Urothelium cell line (cell line): ENCODE data around the gene INSYN2A.

Source experiments
- DNase-seq: peaks from one replicate; pipeline ENCODE4 v3.0.0; 2011; ENCODE audit warnings: low spot score, mixed read lengths
- FAIRE-seq: peaks from 2 replicates; lab custom pipeline; 2011; peaks lifted over from hg19 to GRCh38; lab: Jason Lieb, UNC

The INSYN2A gene, protein sequence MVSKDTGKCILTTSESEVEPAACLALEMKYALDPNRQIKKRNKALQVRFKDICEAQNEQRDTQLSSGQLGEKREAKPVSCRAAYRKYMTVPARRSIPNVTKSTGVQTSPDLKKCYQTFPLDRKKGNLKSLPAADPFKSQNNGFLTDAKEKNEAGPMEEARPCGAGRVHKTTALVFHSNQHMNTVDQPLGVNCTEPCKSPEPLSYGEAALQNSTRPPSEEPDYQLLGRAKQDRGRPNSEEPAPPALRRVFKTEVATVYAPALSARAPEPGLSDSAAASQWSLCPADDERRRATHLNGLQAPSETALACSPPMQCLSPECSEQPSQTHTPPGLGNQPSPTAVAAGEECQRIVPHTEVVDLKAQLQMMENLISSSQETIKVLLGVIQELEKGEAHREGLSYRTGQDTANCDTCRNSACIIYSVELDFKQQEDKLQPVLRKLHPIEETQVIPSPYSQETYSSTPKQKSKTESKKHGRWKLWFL

DNA sequence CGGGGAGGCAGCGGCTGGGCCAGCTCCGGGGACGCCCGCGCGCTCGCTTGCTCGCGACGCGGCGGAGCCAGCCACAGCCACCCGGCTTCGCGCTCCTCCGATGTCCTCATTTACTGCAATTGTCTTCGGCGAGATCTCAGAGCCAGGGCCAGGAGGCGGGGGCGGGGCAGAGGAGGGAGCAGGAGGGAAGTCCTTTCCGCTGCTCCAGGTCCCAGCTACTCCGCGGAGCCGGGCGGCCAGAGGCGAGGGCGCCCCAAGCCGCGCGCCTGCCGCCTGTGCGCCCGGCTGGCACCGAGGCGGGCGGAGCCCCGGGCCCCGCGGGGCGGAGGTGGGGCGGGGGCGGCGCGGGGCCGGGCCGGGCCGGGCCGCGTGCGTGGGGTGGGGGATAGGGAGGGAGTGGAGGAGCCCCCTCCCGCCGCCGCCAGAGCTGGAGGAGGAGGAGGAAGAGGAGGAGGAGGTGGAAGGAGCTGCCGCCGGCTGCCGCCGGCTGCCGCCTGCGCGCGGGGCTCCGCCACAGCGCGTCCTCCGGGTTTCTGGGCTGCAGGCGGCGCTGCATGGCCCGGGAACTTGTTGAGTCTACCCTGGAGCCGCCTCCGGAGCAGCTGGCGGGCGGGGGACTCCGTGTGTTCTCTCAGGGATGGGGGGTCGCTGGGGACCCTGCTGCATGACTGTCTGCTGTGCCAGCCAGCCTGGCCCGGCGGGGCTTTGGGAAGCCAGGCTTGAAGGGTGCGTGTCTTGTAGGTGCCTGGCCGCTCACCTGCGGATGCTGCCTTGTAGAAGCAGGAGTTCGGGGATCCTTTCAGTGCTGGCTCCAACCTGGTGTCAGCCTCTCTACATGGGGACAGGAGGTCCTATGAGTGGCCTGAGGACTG lies at the start of gene INSYN2A:
INSYN2A (minus strand) TSS at position 310 of the 872 bp plus-strand sequence. CDS start 20,196 bp downstream, outside the sequence.
- FAIRE-seq: no peak
- DNase-seq: peak; percentile 70

DNA sequence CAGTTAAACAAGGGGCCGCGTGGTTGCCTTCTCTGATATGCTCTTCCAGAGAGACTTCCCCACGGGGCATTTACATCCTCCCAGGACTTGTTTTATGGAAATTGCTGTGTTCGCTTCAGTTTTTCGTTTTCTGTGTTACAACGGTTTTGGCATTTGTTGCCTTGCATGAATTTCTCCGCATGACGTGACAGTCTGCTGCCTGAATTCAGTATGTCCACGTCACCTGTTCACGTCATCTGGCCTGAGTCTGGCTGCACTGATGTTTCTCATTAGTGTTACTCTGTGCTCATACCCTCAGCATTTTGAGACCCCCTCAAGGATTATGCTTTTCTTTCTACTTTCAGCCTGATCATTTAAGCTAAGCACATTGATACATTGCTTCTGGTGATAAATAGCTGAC lies 49.1 kb upstream of the INSYN2A start:
- no peak for FAIRE-seq
- DNase-seq: no peak

DNA sequence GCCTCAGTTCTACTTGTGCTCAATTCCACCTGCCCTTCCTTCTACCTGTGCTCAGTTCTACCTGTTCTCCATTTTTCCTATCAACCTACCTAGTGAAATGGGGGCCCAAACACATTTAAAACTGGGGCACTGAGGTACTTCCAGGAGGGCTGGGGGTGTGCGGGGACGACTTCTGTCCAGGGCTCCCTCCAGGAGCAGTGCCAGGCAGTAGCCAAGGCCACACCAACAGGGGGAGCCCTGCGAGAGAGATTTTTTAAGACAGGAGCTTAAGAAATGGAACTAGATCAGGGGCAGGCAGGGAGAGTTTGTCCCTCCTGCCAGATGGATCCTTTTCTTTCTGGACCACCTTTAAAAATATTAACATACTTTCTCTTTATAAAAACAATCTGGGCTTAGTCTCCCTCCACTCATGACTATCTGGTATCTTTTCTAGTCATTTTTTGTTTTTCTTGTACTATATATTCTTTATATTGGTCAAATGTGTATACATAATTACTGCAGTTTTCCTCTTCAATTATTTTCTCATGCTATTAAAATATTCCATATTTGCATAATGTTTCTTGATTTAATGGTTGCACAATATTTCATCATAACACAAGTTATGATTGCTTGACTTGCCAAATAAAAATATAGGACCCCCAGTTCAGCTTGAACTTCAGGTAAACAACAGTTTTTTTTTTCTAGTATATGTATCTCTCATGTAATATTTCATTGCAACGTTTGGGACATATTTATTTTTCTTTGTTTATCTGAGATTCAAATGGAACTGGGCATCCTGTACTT lies 47.3 kb upstream of the INSYN2A start:
- FAIRE-seq: no peak

DNA sequence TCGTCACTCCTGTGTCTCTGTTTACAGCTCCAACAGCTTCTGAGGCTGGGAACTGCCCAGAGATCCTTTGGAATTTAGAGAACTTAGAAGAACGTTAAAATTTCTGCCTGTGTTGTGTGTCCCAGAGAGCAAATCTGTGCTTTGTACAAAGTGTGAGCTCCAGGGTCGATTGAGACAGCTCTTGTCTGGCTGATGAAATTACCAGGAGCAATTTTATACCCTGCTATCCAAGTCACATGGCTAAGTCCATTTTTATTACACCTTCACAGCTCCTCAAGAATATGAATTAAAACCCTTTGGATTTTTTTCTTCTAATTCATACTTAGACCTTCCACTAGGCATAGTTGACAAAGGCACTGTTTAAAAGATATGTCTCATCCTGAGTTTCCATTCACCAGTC lies 46.5 kb upstream of the INSYN2A start:
- FAIRE-seq (no peak), DNase-seq (no peak)

More for the DNA sequence above, 47.3 kb upstream of the INSYN2A start:
- peak; percentile 40 for DNase-seq

DNA sequence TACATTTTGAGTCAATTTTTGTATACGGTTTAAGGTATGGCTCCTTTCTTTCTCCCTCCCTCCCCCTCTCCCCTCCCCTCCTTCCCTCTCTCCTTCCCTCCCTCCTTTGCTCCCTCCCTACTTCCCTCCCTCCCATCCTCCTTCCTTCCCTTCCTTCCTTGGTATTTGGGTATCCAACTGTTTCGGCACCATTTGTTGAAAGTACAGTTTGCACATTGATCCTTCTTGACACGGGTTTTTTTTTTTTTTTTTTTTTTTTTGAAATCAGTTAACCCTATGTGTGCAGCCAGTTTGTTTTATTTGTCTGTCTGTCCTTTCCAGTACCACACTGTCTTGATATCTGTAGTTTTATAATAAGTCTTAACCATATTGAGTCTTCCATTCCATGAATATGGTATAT lies 39.9 kb upstream of the INSYN2A start:
- DNase-seq (no peak), FAIRE-seq (no peak)

DNA sequence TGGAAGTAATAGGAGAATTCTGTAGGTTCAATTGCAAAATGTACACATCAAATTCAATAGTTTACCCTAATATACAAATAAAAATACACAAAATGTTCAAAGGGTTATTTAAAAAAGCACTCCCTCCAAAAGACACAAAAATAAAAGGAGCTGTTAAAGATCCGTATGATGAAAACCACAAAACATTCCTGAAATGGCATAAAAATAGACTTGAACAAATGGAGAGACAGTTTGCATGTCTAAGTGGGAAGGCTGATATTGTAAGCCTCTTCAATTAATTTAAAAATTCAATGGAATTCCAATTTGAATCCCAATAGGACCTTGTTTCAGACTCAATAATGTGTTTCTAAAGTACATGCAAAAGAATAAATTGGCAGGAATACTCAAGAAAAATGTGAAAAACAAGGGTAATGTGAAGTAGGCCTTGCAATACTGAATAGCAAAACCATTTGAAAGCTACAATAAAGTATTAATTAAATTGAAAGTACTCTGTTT lies 38.0 kb upstream of the INSYN2A start:
- no peak for FAIRE-seq
- DNase-seq: no peak

DNA sequence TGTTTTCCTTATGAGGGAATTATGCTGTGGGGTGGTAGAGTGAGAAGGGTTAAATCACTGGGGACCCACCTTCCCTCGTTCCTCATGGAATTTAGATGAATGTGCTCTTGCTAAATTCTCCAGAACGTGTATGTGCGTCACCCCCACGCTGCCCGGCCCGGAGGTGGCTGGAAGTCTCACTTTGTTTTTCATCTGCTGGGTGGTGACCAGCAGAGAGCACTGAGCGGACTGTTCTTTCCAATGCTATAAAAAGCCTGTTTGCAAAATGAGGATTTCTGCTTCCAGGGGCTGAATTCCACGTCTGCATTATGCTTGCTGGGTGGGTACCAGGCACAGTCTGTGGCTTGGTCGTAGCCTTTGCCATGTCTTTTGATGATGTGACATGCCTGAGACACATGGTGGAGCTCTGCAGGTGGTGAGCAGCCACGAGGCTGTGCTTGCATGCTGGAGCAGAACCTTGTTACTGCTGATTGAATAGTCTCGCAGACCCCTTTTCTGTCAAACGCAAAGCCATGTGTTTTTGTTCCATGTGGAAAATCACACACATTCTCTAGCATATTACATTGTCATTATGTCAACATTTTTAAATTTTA lies 31.9 kb upstream of the INSYN2A start:
- FAIRE-seq: no peak
- no peak for DNase-seq

DNA sequence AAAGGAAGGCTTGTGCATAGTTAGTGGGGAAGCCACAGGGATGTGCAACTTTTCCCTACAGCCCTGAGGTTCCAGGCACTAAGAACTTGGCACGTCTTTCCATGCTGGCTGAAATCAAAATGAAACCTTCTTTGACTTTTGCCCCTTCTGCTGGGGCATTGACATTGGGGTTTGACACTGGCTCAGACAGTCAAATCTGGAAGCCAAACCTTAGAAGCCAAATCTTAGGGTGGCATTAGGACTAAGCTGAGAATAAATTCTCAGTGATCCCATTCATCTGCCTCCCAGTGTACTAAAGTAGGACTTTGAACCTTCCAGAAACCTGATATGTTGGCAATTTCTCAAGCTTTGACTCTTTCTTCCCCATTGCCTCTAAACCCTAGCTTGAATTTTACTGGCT lies 31.3 kb upstream of the INSYN2A start:
- FAIRE-seq (no peak), DNase-seq (no peak)

DNA sequence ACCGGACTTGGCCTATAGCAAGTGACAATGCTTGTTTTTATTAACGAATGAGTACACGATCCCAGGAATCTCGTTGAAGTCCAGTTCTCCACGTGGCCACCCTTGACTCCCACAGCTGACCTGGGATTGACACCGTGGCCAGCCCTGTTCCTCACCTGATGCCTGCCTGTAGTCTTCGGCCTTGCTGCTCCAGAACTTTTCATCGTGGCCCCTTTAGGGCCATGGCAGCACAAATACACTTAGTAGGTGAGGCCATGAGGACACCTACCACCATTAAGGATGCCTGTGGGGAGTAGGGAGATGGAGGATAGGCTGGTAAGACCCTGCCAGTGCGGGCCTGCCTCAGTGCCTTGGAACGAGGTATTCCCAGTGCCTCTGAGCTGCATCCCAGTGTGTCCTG lies 30.6 kb upstream of the INSYN2A start:
- no peak for DNase-seq
- no peak for FAIRE-seq

DNA sequence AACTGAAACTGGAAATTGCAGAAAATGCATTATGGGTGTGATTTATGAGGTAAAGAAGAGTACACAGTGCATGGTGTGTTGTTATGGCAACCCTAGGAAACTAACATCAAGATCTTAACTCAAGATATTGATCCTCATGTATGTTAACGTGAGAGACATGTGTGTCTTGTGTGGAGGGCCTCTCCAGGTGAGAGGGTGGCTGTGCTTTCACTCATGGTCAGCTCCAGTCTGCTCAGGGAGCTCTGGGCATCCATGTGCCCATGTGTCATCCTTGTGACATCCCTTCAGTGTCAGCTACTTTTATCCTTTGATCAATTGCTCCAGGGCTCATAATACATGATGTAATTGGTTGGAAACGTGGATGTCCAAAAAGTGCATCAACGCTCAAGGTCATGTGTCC lies 24.9 kb upstream of the INSYN2A start:
- no peak for DNase-seq
- FAIRE-seq: no peak

DNA sequence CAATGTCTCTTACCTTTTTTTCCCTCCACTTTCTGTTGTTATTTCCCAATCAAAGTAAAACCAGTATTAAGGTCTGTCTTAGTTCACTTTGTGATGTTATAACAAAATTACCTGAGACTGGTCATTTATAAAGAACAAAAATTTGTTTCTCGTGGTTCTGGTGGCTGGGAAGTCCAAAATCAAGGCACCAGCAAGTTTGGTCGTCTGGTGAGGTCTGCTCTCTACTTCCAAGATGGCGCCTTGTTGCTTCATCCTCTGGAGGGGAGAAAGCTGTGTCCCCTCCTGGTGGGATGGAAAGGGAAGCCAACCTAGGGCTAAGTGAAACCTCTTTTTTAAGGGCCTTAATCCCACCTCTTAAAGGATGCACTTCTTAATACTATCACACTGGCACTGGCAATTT lies 22.3 kb upstream of the INSYN2A start:
- FAIRE-seq: no peak
- no peak for DNase-seq

DNA sequence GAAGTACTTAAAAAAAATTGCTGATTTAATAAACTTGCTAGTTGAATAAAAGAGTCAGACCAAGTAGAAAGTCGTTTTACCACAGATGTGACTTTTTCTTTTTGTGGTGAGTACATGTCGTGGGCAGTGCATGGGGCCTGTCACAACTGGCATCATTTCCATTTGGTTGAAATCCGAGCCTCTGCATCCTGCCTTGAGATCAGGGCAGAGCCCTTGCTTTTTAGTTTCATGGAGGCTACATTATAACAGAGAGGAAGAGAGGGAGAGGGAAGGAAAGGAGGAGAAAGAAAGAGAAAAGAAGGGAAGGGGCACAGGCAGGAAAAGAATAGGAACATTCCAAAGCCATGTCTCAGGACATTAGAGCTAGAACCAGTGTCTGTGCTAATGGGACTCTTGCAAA lies 20.4 kb upstream of the INSYN2A start:
- FAIRE-seq: no peak
- DNase-seq: no peak

DNA sequence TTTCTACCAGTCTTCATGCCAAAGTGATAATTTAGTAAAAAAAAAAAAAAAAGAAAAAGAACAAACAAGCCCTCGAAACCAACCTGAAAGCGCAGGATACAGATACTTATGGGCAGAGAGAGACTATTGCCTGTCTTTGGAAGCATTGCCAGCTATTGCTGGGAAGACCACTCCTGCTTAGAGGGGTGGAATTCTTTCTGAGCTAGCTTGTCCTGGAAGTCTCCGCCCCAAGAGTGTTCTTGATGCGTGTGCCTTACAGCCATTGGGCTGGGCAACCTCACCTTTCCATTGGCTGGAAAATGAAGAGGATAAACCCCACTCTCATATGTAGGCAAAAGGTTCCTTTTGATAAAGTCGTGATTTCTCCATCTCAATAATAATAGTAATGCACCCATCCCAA lies 19.9 kb upstream of the INSYN2A start:
- FAIRE-seq (no peak), DNase-seq (no peak)

DNA sequence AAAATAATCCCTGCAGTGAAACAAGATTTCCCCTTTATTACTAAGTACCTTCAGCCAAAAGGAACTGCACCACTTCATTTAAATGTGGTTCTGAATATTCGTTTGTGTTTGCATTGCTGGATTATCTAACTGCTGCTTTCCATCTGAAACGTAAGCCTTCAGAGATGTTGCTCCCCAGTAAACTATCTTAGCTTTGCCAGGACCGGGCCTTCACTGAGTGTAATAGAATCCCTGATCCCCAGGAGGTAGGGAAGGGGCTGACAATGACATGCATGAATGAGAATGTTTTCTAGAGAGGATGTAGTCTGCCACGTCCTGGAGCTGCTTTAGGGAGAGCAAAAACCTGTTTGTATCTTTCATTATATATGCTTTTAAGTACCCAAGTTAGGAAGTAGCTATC lies 19.5 kb upstream of the INSYN2A start:
- FAIRE-seq (no peak), DNase-seq (no peak)

DNA sequence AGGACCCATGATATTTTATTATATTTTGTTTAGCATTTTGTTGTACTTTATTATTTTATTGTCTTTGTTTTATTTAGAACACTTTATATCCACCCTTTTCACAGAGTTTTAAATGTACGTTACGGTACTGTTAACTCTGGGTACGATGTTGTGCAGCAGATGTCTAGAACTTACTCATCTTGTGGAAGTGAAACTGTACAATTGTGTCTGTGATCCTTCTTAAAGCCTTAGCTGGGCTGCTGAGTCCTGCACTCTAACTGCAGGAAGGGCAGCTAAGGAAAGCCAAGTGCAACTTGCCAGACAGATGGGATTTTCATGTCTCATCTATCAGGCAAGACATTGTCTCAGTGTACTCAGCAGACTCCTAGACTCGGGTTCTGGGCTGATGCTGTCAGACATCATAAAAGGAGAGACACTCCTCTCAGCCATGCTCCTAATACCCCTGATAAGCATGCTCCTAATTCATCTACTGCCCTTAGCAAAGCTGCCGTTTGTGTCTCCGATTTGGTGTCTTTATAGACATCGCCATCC lies 14.6 kb upstream of the INSYN2A start:
- no peak for FAIRE-seq
- DNase-seq: no peak

DNA sequence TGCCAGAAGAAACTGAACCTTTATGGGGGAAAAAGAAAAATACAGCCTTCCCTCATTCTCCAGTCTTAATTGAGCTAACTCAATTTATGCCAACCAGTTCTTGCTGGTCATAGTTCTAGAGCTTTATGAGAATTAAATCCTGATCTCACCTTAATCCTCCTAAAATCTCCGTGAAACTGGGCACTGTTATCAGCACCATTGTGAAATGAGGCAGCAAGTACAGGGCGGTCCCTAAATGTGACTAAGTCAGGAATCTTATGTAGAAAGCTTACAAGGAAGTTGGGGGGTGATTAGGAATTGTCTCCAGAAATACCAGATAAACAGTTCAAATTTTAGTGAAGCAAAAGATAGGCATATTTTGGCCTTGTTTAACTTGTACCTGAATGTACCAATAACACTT lies 10.7 kb upstream of the INSYN2A start:
- FAIRE-seq (no peak), DNase-seq (no peak)

DNA sequence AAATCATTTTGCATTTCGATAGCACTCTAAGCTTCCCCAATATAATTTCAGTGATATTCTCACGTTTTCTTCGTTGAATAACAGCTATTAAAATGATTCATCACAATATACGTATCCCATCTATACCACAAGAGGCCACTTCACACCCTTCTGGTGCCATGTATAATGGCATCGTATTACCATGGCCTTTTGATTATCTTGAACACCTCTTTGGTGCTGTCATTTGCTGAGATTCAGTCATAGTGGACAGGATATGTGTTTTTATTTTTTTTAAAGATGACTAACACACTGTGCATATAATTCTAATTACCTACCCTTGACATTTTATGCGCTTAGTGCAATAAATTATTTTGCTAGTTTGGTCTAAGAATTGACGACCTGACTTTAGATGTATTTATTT lies 6.7 kb upstream of the INSYN2A start:
- DNase-seq (no peak), FAIRE-seq (no peak)

DNA sequence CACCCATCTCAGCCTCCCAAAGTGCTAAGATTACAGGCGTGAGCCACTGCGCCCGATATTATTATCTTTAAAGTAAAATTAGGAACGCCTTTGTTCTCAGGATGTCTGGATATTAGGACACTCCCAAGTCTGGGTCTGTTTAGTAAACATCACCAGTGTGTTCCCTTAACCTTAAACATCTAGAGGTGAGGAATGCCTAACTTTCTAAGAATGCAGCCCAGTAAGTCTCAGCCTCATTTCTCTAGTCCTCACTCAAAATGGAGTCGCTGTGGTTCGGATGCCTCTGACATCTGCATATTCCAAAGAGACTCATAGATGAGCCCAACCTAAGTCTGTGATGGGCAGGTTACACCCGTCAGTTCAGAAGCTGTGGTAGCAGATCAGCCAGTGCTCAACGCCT lies 4.3 kb upstream of the INSYN2A start:
- no peak for FAIRE-seq
- no peak for DNase-seq

DNA sequence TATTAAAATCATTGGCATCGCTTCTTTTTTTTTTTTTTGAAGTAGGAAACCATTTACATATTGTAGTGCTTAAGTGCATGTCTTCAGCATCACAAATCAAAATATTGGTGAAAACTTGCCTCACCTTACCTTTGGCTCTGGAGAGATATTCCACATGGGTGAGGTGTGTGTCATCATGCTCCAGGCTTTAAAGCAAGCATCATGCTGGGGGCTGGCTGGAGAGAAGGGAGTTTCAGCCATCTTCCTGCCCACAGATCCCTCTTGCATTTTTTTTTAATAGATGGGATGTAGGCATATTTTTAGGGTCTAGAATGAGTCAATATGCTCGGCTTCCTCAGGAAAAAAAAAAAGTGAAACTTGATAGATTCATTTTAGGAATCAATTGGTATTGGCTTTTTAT lies 2.3 kb upstream of the INSYN2A start:
- FAIRE-seq: no peak
- DNase-seq: no peak

DNA sequence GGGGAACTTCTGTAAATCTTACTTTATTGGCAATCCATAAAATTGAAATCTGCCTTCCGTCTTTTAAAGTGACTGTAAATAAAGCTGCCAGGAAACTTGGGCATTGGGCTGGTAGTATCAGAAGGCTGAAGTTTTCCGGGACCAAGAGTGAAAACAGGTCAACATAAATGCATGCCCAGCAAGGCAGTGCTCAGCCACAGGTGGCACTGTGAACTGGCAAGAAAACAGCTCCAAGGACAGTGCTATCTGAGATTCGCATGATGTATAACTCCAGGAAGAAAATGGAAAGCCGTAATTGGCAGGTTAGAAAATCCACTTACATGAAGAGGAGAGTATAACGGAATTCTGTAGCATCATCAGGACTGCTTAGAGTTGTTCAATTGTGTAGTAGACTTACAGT lies 1.9 kb upstream of the INSYN2A start:
- DNase-seq (no peak), FAIRE-seq (no peak)

DNA sequence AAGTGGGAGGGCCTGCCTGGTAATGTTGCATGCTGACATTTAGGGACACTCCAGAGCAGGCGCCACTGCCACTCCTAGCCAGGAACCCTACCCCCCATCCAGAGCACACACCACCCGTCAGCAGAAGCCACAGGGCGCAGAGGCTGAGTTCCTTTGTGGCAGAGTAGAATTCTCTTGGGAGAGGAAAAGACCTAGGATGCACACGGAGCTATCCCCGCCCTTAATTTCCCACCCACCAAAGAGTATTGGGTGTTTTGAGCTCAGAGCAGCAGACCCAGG lies 702 bp upstream of the INSYN2A start:
- DNase-seq (no peak), FAIRE-seq (no peak)
